Tibial nerve (tissue), 4 donors: ENCODE data around the gene SUPT3H.
"Not testable (repeated sequence)": the region's sequence is repeated elsewhere in the genome, so short reads cannot be mapped to it uniquely, and the experiment has no call there.

ENCODE experiments used
- CTCF ChIP-seq, 5 experiments: fragments of 200-600 bp in 3 of 5; fragments of 450-650 bp in 2 of 5; sonication (generic) in 3 of 5; IDR thresholded peaks; one replicate each; pipeline ENCODE4 v1.5.1; 2016 to 2019; ENCODE audit warnings: antibody characterized with exemption in 5 of 5, mild to moderate bottlenecking in 3 of 5, moderate library complexity in 2 of 5
- EP300 ChIP-seq, 2 donors: sonication (generic); formaldehyde crosslinking; IDR thresholded peaks; one replicate each; pipeline ENCODE4 v1.6.1; 2017; ENCODE audit warnings: antibody characterized with exemption in 2 of 2, mild to moderate bottlenecking in 1 of 2
- POLR2A ChIP-seq, 2 donors: fragments of 450-650 bp; IDR thresholded peaks; one replicate each; pipeline ENCODE4 v1.6.1; 2017; ENCODE audit warnings: antibody characterized with exemption in 2 of 2, mild to moderate bottlenecking in 2 of 2, moderate library complexity in 2 of 2

GRCh38 chr6:45067446-45067845, 310.3 kb downstream of the SUPT3H start:
- TF ChIP-seq CTCF, POLR2A, EP300 (IDR thresholded peaks at IDR 0.05): not testable (repeated sequence)
